ENCODE results near the gene UBTFL1.
"Not testable (repeated sequence)": the region's sequence is repeated elsewhere in the genome, so short reads cannot be mapped to it uniquely, and the experiment has no call there.

UBTFL1 gene

GRCh38 chr11:90085650-90086049 is at the start of gene UBTFL1:
TSS of gene UBTFL1 (plus strand) at chr11:90085950. CDS start at chr11:90085950, 0 bp downstream.
- FAIRE-seq, result not testable (repeated sequence)

GRCh38 chr11:90051591-90052209 is 34.0 kb upstream of the UBTFL1 start:
- not testable (repeated sequence) for DNase-seq (ENCODE audit: insufficient read length, low spot score)

More at GRCh38 chr11:90085650-90086049, at the start of gene UBTFL1:
- DNase-seq (ENCODE audit: insufficient read length, low spot score), result not testable (repeated sequence)

GRCh38 chr11:90052311-90052710 is 33.4 kb upstream of the UBTFL1 start:
- not testable (repeated sequence) for FAIRE-seq; DNase-seq (ENCODE audit: insufficient read length, low spot score)

More at GRCh38 chr11:90051591-90052209, 34.0 kb upstream of the UBTFL1 start:
- not testable (repeated sequence) for FAIRE-seq

GRCh38 chr11:90053545-90053944 is 32.2 kb upstream of the UBTFL1 start:
- DNase-seq (ENCODE audit: insufficient read length, low spot score); FAIRE-seq: not testable (repeated sequence)

- FAIRE-seq; DNase-seq (ENCODE audit: insufficient read length, low spot score): not testable (repeated sequence)
Observed at GRCh38 chr11:90088731-90089130, 3.0 kb downstream of the UBTFL1 start.

GRCh38 chr11:90095230-90095924 is 9.6 kb downstream of the UBTFL1 start:
- not testable (repeated sequence) for FAIRE-seq; DNase-seq (ENCODE audit: insufficient read length, low spot score)

- not testable (repeated sequence) for FAIRE-seq; DNase-seq (ENCODE audit: insufficient read length, low spot score)
Observed at GRCh38 chr11:90098261-90098660, 12.5 kb downstream of the UBTFL1 start.

GRCh38 chr11:90100431-90100830 is 14.7 kb downstream of the UBTFL1 start:
- FAIRE-seq, result no peak
- no peak for DNase-seq (ENCODE audit: insufficient read length, low spot score)

- FAIRE-seq (no peak), DNase-seq (ENCODE audit: insufficient read length, low spot score) (no peak)
Observed at GRCh38 chr11:90113541-90113940, 27.8 kb downstream of the UBTFL1 start.

GRCh38 chr11:90120191-90120590 is 34.4 kb downstream of the UBTFL1 start:
- FAIRE-seq (no peak), DNase-seq (ENCODE audit: insufficient read length, low spot score) (no peak)

- no peak for FAIRE-seq
- no peak for DNase-seq (ENCODE audit: insufficient read length, low spot score)
Observed at GRCh38 chr11:90124371-90124770, 38.6 kb downstream of the UBTFL1 start.

GRCh38 chr11:90124946-90125345 is 39.2 kb downstream of the UBTFL1 start:
- FAIRE-seq, result no peak
- no peak for DNase-seq (ENCODE audit: insufficient read length, low spot score)

GRCh38 chr11:90133560-90134477 is 48.1 kb downstream of the UBTFL1 start:
- DNase-seq (ENCODE audit: insufficient read length, low spot score), result no peak
- FAIRE-seq, result no peak

- FAIRE-seq, result no peak
- peak; percentile 31 for DNase-seq (ENCODE audit: insufficient read length, low spot score)
Observed at GRCh38 chr11:90134478-90135003, 48.8 kb downstream of the UBTFL1 start, which contains the start of gene NAALAD2. TSS of gene NAALAD2 (plus strand) at chr11:90134663. CDS start at chr11:90134759, 96 bp downstream.

- DNase-seq (ENCODE audit: insufficient read length, low spot score), result no peak
- FAIRE-seq, result no peak
Observed at GRCh38 chr11:90135016-90135415, 49.3 kb downstream of the UBTFL1 start.

Measured in HTR-8/SVneo (cell line).